Measurements from ENCODE around the gene IGF2R. TPM values are rescaled to one million over a fixed set of nuclear protein-coding genes. Genes with fewer than 3 reads are reported as not detected.

The IGF2R gene
- total RNA-seq, 6 experiments from 2014 or later = 77.3 to 119 (median 88.1) TPM

DNA sequence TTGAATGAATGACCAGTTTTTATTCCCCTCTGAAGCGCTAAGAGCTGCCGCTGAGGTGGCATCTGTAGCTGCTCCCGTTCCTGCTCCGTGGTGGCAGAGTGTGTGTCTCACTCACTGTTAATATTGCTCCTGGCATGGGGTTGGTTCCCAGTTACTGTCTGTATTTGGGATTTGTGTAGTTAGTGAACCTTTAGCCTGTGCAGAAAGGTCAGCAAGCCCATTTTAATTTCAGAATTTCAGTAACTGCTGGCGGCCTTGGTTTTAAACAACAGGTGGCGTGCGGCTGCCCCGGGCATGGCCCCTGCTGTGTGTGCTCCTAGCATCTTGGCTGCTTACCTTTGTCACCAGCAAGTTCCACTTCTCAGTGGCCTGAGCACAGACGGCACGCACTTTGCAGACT lies 98.7 kb downstream of the IGF2R start:
- no peak overlapping the region for H3K4me3 Mint-ChIP-seq
- H3K9me3 Mint-ChIP-seq = no peaks in the 10 kb centered on the region
- no peaks in the 10 kb centered on the region for H3K4me1 Mint-ChIP-seq (ENCODE audit: low read depth)
- no peak for DNase-seq
- peaks cover 24% of the 10 kb centered on the region for H3K36me3 Mint-ChIP-seq (ENCODE audit: low read depth)
- peaks cover 1% of the 10 kb centered on the region; the same call in 1 of the 2 replicates for H3K27me3 Mint-ChIP-seq (ENCODE audit: insufficient read depth)
- H3K27ac Mint-ChIP-seq = no peak overlapping the region
- TF ChIP-seq, protein P1, sequence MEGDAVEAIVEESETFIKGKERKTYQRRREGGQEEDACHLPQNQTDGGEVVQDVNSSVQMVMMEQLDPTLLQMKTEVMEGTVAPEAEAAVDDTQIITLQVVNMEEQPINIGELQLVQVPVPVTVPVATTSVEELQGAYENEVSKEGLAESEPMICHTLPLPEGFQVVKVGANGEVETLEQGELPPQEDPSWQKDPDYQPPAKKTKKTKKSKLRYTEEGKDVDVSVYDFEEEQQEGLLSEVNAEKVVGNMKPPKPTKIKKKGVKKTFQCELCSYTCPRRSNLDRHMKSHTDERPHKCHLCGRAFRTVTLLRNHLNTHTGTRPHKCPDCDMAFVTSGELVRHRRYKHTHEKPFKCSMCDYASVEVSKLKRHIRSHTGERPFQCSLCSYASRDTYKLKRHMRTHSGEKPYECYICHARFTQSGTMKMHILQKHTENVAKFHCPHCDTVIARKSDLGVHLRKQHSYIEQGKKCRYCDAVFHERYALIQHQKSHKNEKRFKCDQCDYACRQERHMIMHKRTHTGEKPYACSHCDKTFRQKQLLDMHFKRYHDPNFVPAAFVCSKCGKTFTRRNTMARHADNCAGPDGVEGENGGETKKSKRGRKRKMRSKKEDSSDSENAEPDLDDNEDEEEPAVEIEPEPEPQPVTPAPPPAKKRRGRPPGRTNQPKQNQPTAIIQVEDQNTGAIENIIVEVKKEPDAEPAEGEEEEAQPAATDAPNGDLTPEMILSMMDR (IDR thresholded peaks at IDR 0.05) = no peak

DNA sequence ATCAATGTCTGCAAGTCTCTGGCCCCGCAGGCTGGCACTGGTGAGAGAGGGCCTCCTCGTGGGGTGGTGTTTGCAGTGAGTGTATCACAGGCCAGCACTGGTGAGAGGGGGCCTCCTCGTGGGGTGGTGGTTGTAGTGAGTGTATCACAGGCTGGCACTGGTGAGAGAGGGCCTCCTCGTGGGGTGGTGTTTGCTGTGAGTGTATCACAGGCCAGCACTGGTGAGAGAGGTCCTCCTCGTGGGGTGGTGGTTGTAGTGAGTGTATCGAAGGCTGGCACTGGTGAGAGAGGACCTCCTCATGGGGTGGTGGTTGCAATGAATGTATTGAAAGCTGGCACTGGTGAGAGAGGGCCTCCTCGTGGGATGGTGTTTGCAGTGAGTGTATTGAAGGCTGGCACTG lies 99.5 kb downstream of the IGF2R start:
- Mint-ChIP-seq H3K4me3 (no peak overlapping the region), H3K27me3 (ENCODE audit: insufficient read depth) (peaks cover 1% of the 10 kb centered on the region; the same call in 1 of the 2 replicates), H3K4me1 (ENCODE audit: low read depth) (no peaks in the 10 kb centered on the region), H3K27ac (no peak overlapping the region), H3K9me3 (no peaks in the 10 kb centered on the region), H3K36me3 (ENCODE audit: low read depth) (peaks cover 26% of the 10 kb centered on the region)
- no peak for DNase-seq
- TF ChIP-seq, protein P1 (IDR thresholded peaks at IDR 0.05) = no peak

DNA sequence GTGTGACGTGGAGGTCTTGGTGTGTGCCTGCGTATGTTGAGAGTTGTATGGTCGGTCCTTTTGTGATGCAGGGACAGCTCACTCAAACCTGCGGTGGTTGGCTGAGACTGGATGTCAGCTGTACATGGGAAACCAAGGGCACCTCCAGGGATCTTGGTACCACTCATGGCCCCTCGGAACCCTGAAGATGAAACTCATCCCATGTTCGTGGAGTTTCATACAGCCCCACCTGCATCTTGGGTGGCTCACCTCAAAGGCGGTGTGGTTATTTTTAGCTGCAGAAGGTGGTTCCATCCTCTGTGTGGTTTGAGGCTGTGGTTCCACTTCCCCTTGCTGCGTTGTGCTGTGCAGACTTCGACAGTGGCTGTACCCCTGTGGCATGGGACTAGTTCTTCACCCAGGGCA lies 100.2 kb downstream of the IGF2R start:
- TF ChIP-seq, protein P1 (IDR thresholded peaks at IDR 0.05) = no peak
- no peak overlapping the region for H3K4me3 Mint-ChIP-seq
- no peaks in the 10 kb centered on the region for H3K9me3 Mint-ChIP-seq
- no peak overlapping the region for H3K27ac Mint-ChIP-seq
- DNase-seq = no peak
- H3K36me3 Mint-ChIP-seq (ENCODE audit: low read depth) = peaks cover 26% of the 10 kb centered on the region
- H3K27me3 Mint-ChIP-seq (ENCODE audit: insufficient read depth) = peaks cover 1% of the 10 kb centered on the region; the same call in 1 of the 2 replicates
- no peaks in the 10 kb centered on the region for H3K4me1 Mint-ChIP-seq (ENCODE audit: low read depth)

DNA sequence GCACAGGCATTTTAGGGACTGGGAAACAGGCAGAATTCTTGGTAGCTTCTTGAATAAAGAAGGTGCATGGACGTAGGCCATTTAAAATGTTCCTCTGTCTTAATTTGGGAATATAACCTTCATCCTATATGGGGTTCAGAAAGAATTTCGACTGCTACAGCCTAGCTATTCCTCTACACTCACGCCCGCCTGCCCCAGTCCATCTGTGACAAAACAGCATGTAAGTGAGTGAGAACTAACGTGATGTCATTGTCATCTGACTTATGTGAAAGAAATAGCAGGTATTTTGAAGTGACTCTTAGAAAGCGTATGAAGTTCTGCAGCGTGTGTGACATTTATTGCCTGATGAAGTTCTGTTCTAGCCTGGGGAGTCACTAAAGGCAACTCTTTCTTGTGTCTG lies 100.6 kb downstream of the IGF2R start:
- Mint-ChIP-seq H3K4me1 (ENCODE audit: low read depth) (no peaks in the 10 kb centered on the region), H3K9me3 (no peaks in the 10 kb centered on the region), H3K27ac (no peak overlapping the region), H3K4me3 (no peak overlapping the region), H3K27me3 (ENCODE audit: insufficient read depth) (peaks cover 1% of the 10 kb centered on the region; the same call in 1 of the 2 replicates), H3K36me3 (ENCODE audit: low read depth) (peaks cover 24% of the 10 kb centered on the region)
- no peak for DNase-seq
- TF ChIP-seq, protein P1 (IDR thresholded peaks at IDR 0.05) = no peak

DNA sequence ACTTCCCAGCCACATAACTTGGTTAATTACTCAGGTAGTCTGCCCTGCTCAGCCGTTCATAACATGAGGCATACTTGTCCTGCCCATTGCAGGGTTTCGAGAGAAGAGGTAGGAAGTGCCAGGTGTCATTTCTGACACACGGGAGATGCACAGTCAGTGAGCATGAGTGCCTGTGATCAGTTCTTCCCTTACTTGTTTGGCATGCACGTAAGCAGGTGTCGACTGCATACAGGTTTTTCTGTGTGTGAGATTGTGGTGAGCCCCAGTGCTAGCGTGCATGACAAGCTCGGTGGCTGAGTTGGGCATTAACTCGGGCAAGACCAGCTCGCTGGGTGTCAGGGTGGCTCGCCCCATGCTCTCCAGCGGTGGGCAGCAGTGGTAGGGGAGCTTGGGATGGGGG lies 101.5 kb downstream of the IGF2R start:
- TF ChIP-seq, protein P1 (IDR thresholded peaks at IDR 0.05) = no peak
- peaks cover 18% of the 10 kb centered on the region for H3K36me3 Mint-ChIP-seq (ENCODE audit: low read depth)
- no peak overlapping the region for H3K27ac Mint-ChIP-seq
- H3K4me3 Mint-ChIP-seq = no peak overlapping the region
- peaks cover 1% of the 10 kb centered on the region; the same call in 1 of the 2 replicates for H3K27me3 Mint-ChIP-seq (ENCODE audit: insufficient read depth)
- DNase-seq = no peak
- H3K4me1 Mint-ChIP-seq (ENCODE audit: low read depth) = no peaks in the 10 kb centered on the region
- H3K9me3 Mint-ChIP-seq = no peaks in the 10 kb centered on the region

DNA sequence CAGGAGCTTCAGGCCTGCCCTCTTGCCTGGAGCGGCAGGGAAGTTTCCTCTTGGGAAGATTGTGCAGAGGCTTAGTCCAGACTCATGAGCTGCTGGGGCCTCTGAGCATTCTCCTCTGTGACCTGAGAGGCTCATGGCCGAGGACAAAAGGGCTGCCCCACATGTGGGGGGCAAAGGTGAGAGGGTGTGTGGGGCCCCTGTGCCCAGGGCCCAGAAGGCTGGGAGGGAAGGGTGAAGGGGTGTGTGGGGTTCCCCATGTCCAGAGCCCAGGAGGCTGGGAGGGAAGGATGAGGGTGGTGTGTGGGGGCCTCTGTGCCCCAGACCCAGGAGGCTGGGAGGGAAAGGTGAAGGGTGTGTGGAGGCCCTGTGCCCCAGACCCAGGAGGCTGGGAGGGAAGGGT lies 101.9 kb downstream of the IGF2R start:
- TF ChIP-seq, protein P1 (IDR thresholded peaks at IDR 0.05) = no peak
- peaks cover 17% of the 10 kb centered on the region for H3K36me3 Mint-ChIP-seq (ENCODE audit: low read depth)
- no peaks in the 10 kb centered on the region for H3K4me1 Mint-ChIP-seq (ENCODE audit: low read depth)
- H3K9me3 Mint-ChIP-seq = no peaks in the 10 kb centered on the region
- H3K4me3 Mint-ChIP-seq = no peak overlapping the region
- peaks cover 1% of the 10 kb centered on the region; the same call in 1 of the 2 replicates for H3K27me3 Mint-ChIP-seq (ENCODE audit: insufficient read depth)
- DNase-seq = no peak
- no peak overlapping the region for H3K27ac Mint-ChIP-seq
